OCI-LY7 (cell line): ENCODE data around the gene NECAB2.

Experiments used
- EZH2phosphoT487 ChIP-seq: fragments of 200-600 bp; sonication (generic); IDR thresholded peaks from 2 replicates; pipeline ENCODE4 v1.6.1; 2018; ENCODE audit warnings: low read depth, borderline replicate concordance, mild to moderate bottlenecking, mixed run types, antibody characterized with exemption, low read length, moderate library complexity, mixed read lengths
- TF ChIP-seq, protein P1 (sequence below): fragments of 200-600 bp; sonication (generic); conservative IDR thresholded peaks from 2 replicates; pipeline ENCODE4 v1.5.1; 2014; ENCODE audit warnings: mild to moderate bottlenecking, antibody characterized with exemption, low read length, moderate library complexity, mixed read lengths

DNA sequence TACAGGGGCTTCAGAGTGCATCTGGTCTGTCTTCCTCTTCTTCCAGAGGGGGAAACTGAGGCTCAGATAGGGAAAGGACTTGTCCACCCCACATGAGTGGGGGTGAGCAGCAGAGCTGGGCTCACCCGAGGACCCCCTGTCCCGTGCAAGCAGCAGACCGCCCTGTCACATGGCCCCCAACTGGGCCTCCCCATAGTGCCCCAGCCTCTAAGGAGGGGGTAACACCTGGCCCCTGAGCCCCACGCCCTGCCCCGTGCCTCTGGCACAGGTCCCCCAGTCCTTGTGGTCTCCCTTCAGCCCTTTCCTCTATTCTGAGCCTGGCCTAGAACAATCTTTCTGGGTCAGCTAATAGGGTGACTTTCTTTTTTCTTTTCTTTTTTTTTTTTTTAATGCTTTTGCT lies 6.5 kb upstream of the NECAB2 start:
- TF ChIP-seq, protein P1, sequence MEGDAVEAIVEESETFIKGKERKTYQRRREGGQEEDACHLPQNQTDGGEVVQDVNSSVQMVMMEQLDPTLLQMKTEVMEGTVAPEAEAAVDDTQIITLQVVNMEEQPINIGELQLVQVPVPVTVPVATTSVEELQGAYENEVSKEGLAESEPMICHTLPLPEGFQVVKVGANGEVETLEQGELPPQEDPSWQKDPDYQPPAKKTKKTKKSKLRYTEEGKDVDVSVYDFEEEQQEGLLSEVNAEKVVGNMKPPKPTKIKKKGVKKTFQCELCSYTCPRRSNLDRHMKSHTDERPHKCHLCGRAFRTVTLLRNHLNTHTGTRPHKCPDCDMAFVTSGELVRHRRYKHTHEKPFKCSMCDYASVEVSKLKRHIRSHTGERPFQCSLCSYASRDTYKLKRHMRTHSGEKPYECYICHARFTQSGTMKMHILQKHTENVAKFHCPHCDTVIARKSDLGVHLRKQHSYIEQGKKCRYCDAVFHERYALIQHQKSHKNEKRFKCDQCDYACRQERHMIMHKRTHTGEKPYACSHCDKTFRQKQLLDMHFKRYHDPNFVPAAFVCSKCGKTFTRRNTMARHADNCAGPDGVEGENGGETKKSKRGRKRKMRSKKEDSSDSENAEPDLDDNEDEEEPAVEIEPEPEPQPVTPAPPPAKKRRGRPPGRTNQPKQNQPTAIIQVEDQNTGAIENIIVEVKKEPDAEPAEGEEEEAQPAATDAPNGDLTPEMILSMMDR = no peak
- no peak for TF ChIP-seq EZH2phosphoT487
